Erythroblast (primary cell): ENCODE results near the gene ALDOA.

Experiments
- DNase-seq, 2 experiments: peaks; one replicate each; lab custom pipeline; 2025; lab: John Stamatoyannopoulos, UW
- GATA1 ChIP-seq: IDR thresholded peaks from 2 replicates; pipeline ENCODE4 v1.6.1; 2011; ENCODE audit warnings: low read depth, mild to moderate bottlenecking, control low read depth, low read length, moderate library complexity
- POLR2A ChIP-seq: IDR thresholded peaks from 2 replicates; pipeline ENCODE4 v1.6.1; 2011; ENCODE audit warnings: mild to moderate bottlenecking, low read length

The ALDOA gene

GRCh38 chr16:30115238-30115637, 49.7 kb downstream of the ALDOA start:
- DNase-seq: no peak
- TF ChIP-seq GATA1 (no peak), POLR2A (no peak)

GRCh38 chr16:30116291-30117207, 51.0 kb downstream of the ALDOA start:
- TF ChIP-seq GATA1: no peak
- no peak for TF ChIP-seq POLR2A
- no peak for DNase-seq

- DNase-seq: no peak
- TF ChIP-seq GATA1 (no peak), POLR2A (no peak)
These were observed 52.2 kb downstream of the ALDOA start for GRCh38 chr16:30117768-30118167.

- TF ChIP-seq POLR2A: no peak
- TF ChIP-seq GATA1: no peak
- no peak for DNase-seq
These were observed 53.9 kb downstream of the ALDOA start for GRCh38 chr16:30119428-30119827.
